KMS-11 (cell line): ENCODE results near the gene SET.

Experiments
- H2AFZ ChIP-seq: fragments of 200-600 bp; sonication (generic); 2 replicates; pipeline ENCODE4 v1.6.1; 2016; ENCODE audit warnings: antibody characterized with exemption, mixed run types, low read depth
- H3K27ac ChIP-seq: fragments of 200-600 bp; sonication (generic); 2 replicates; pipeline ENCODE4 v1.6.1; 2016; ENCODE audit warnings: mild to moderate bottlenecking, mixed run types
- H3K27me3 ChIP-seq: fragments of 200-600 bp; sonication (generic); 2 replicates; pipeline ENCODE4 v1.6.1; 2017; ENCODE audit warnings: mild to moderate bottlenecking, low read depth, mixed run types, moderate library complexity; ENCODE audit not compliant: insufficient read depth
- H3K36me3 ChIP-seq: fragments of 200-600 bp; sonication (generic); 2 replicates; pipeline ENCODE4 v1.6.1; 2017; ENCODE audit warnings: mild to moderate bottlenecking, mixed run types; ENCODE audit not compliant: insufficient read depth
- H3K4me1 ChIP-seq: fragments of 200-600 bp; sonication (generic); 2 replicates; pipeline ENCODE4 v1.6.1; 2016; ENCODE audit warnings: mild to moderate bottlenecking, low read depth, mixed run types; ENCODE audit not compliant: poor library complexity, severe bottlenecking
- H3K4me2 ChIP-seq: fragments of 200-600 bp; sonication (generic); 2 replicates; pipeline ENCODE4 v1.7.0; 2016; ENCODE audit warnings: mild to moderate bottlenecking, mixed run types
- H3K4me3 ChIP-seq: fragments of 200-600 bp; sonication (generic); IDR thresholded peaks from 2 replicates; pipeline ENCODE4 v1.6.1; 2017; ENCODE audit warnings: low read depth, low read length, mixed read lengths; ENCODE audit not compliant: insufficient read depth
- H3K79me2 ChIP-seq: fragments of 200-600 bp; sonication (generic); 2 replicates; pipeline ENCODE4 v1.6.1; 2016; ENCODE audit warnings: low read depth, mixed run types; ENCODE audit not compliant: insufficient read depth
- H3K9ac ChIP-seq: fragments of 200-600 bp; sonication (generic); 2 replicates; pipeline ENCODE4 v1.6.1; 2016; ENCODE audit warnings: mild to moderate bottlenecking, mixed run types
- H4K20me1 ChIP-seq: fragments of 200-600 bp; sonication (generic); 2 replicates; pipeline ENCODE4 v1.6.1; 2016; ENCODE audit warnings: mild to moderate bottlenecking, mixed run types; ENCODE audit not compliant: insufficient read depth
- CTCF ChIP-seq: fragments of 200-600 bp; sonication (generic); conservative IDR thresholded peaks from 2 replicates; pipeline ENCODE4 v1.6.1; 2017; ENCODE audit warnings: low read depth, mild to moderate bottlenecking, antibody characterized with exemption, low read length, moderate library complexity, mixed read lengths

SET gene

GRCh38 chr9:128714586-128715435 is 25.8 kb downstream of the SET start:
- TF ChIP-seq CTCF: no peak
- Histone ChIP-seq H3K9ac (no peak overlapping the region), H3K4me1 (no peaks in the 10 kb centered on the region), H3K4me2 (no peak overlapping the region), H4K20me1 (no peaks in the 10 kb centered on the region), H3K36me3 (no peaks in the 10 kb centered on the region), H2AFZ (no peak overlapping the region), H3K4me3 (no peak overlapping the region), H3K27me3 (no peaks in the 10 kb centered on the region), H3K27ac (no peak overlapping the region), H3K79me2 (no peaks in the 10 kb centered on the region)

GRCh38 chr9:128715436-128715750 is 26.4 kb downstream of the SET start:
- Histone ChIP-seq H3K4me3 (no peak overlapping the region), H3K4me2 (no peak overlapping the region), H3K36me3 (no peaks in the 10 kb centered on the region), H3K79me2 (no peaks in the 10 kb centered on the region), H4K20me1 (no peaks in the 10 kb centered on the region), H3K27ac (no peak overlapping the region), H3K27me3 (no peaks in the 10 kb centered on the region), H3K9ac (no peak overlapping the region), H2AFZ (no peak overlapping the region), H3K4me1 (no peaks in the 10 kb centered on the region)
- no peak for TF ChIP-seq CTCF

- Histone ChIP-seq H3K79me2 (no peaks in the 10 kb centered on the region), H3K4me1 (no peaks in the 10 kb centered on the region), H3K4me3 (no peak overlapping the region), H3K27me3 (no peaks in the 10 kb centered on the region), H4K20me1 (no peaks in the 10 kb centered on the region), H2AFZ (no peak overlapping the region), H3K36me3 (no peaks in the 10 kb centered on the region), H3K27ac (no peak overlapping the region), H3K9ac (no peak overlapping the region), H3K4me2 (no peak overlapping the region)
- TF ChIP-seq CTCF: no peak
Measured at GRCh38 chr9:128716581-128717254, 27.7 kb downstream of the SET start.

GRCh38 chr9:128718047-128718446 is 29.0 kb downstream of the SET start:
- H3K4me3 ChIP-seq: no peak overlapping the region
- no peak overlapping the region for H3K27ac ChIP-seq
- TF ChIP-seq CTCF: no peak
- no peaks in the 10 kb centered on the region for H3K36me3 ChIP-seq
- no peaks in the 10 kb centered on the region for H3K27me3 ChIP-seq
- H3K79me2 ChIP-seq: no peaks in the 10 kb centered on the region
- H3K4me2 ChIP-seq: no peak overlapping the region
- H2AFZ ChIP-seq: no peak overlapping the region
- H4K20me1 ChIP-seq: no peaks in the 10 kb centered on the region
- no peak overlapping the region for H3K9ac ChIP-seq
- no peaks in the 10 kb centered on the region for H3K4me1 ChIP-seq
